ENCODE measurements around the gene LRRN4. TPM values are rescaled to one million over a fixed set of nuclear protein-coding genes. Genes with fewer than 3 reads are reported as not detected.
"Not testable (repeated sequence)": the region's sequence is repeated elsewhere in the genome, so short reads cannot be mapped to it uniquely, and the experiment has no call there.

The LRRN4 gene
- total RNA-seq, 1 donor from 2014 or later, result not detected

GRCh38 chr20:6036213-6036612 is 17.6 kb downstream of the LRRN4 start:
- TF ChIP-seq CTCF (IDR thresholded peaks at IDR 0.05), result no peak
- no peak for DNase-seq (ENCODE audit: extremely low spot score, unreplicated experiment)
- H3K36me3 Mint-ChIP-seq (ENCODE audit: unreplicated experiment), result peaks cover 47% of the 10 kb centered on the region

GRCh38 chr20:6034134-6034969 is 19.5 kb downstream of the LRRN4 start:
- no peak for DNase-seq (ENCODE audit: extremely low spot score, unreplicated experiment)
- no peak overlapping the region for H3K4me3 Mint-ChIP-seq (ENCODE audit: unreplicated experiment)

More at GRCh38 chr20:6036213-6036612, 17.6 kb downstream of the LRRN4 start:
- Mint-ChIP-seq H3K27ac (ENCODE audit: unreplicated experiment) (no peak overlapping the region), H3K4me3 (ENCODE audit: unreplicated experiment) (no peak overlapping the region), H3K9me3 (ENCODE audit: unreplicated experiment) (no peaks in the 10 kb centered on the region), H3K4me1 (ENCODE audit: unreplicated experiment) (no peaks in the 10 kb centered on the region), H3K27me3 (ENCODE audit: unreplicated experiment) (no peaks in the 10 kb centered on the region)

GRCh38 chr20:6032907-6033306 is 21.0 kb downstream of the LRRN4 start:
- H3K27ac Mint-ChIP-seq (ENCODE audit: unreplicated experiment); H3K9me3 Mint-ChIP-seq (ENCODE audit: unreplicated experiment); H3K4me1 Mint-ChIP-seq (ENCODE audit: unreplicated experiment); H3K27me3 Mint-ChIP-seq (ENCODE audit: unreplicated experiment); H3K4me3 Mint-ChIP-seq (ENCODE audit: unreplicated experiment); DNase-seq (ENCODE audit: extremely low spot score, unreplicated experiment): not testable (repeated sequence)
- peaks cover 32% of the 10 kb centered on the region for H3K36me3 Mint-ChIP-seq (ENCODE audit: unreplicated experiment)

More at GRCh38 chr20:6034134-6034969, 19.5 kb downstream of the LRRN4 start:
- no peaks in the 10 kb centered on the region for H3K9me3 Mint-ChIP-seq (ENCODE audit: unreplicated experiment)
- H3K36me3 Mint-ChIP-seq (ENCODE audit: unreplicated experiment), result peaks cover 32% of the 10 kb centered on the region
- no peak for TF ChIP-seq CTCF (IDR thresholded peaks at IDR 0.05)
- no peaks in the 10 kb centered on the region for H3K4me1 Mint-ChIP-seq (ENCODE audit: unreplicated experiment)
- no peaks in the 10 kb centered on the region for H3K27me3 Mint-ChIP-seq (ENCODE audit: unreplicated experiment)
- no peak overlapping the region for H3K27ac Mint-ChIP-seq (ENCODE audit: unreplicated experiment)

- Mint-ChIP-seq H3K27me3 (ENCODE audit: unreplicated experiment) (no peaks in the 10 kb centered on the region), H3K36me3 (ENCODE audit: unreplicated experiment) (peaks cover 36% of the 10 kb centered on the region), H3K4me3 (ENCODE audit: unreplicated experiment) (no peak overlapping the region), H3K9me3 (ENCODE audit: unreplicated experiment) (peaks cover 1% of the 10 kb centered on the region), H3K27ac (ENCODE audit: unreplicated experiment) (no peak overlapping the region), H3K4me1 (ENCODE audit: unreplicated experiment) (no peaks in the 10 kb centered on the region)
- TF ChIP-seq CTCF (IDR thresholded peaks at IDR 0.05), result no peak
- DNase-seq (ENCODE audit: extremely low spot score, unreplicated experiment), result no peak
Observed at GRCh38 chr20:6030453-6031080, 23.3 kb downstream of the LRRN4 start.

GRCh38 chr20:6029538-6029937 is 24.3 kb downstream of the LRRN4 start:
- no peaks in the 10 kb centered on the region for H3K27me3 Mint-ChIP-seq (ENCODE audit: unreplicated experiment)
- no peak for TF ChIP-seq CTCF (IDR thresholded peaks at IDR 0.05)
- no peak overlapping the region for H3K4me3 Mint-ChIP-seq (ENCODE audit: unreplicated experiment)
- peaks cover 9% of the 10 kb centered on the region for H3K9me3 Mint-ChIP-seq (ENCODE audit: unreplicated experiment)
- no peaks in the 10 kb centered on the region for H3K4me1 Mint-ChIP-seq (ENCODE audit: unreplicated experiment)
- peaks cover 41% of the 10 kb centered on the region for H3K36me3 Mint-ChIP-seq (ENCODE audit: unreplicated experiment)
- H3K27ac Mint-ChIP-seq (ENCODE audit: unreplicated experiment), result no peak overlapping the region
- no peak for DNase-seq (ENCODE audit: extremely low spot score, unreplicated experiment)
